ENCODE data around the gene DNAI1.

DNAI1 gene

DNA sequence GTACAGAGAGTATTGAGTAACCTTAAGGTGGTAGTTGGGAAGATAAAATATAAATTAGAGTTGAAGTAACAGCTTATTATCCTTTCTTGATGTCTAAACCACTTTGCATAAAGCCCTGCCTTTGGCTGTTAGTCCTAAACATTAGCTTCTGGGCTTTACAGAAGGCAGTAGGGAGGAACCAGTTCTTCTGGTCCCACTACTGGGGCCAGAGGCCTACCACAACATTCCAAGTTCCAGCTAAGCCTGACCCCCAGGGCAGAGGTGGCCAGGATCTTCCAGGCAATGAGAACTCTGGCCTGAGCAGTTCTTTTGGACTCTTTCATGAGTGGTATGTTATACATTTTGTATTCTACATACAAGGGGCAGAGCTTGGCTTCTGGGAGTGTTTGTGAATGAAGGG lies 26.1 kb downstream of the DNAI1 start:
- no peak overlapping the region for H3K27ac ChIP-seq
- no peak for DNase-seq (ENCODE audit: low read depth, low spot score)

- no peak for DNase-seq (ENCODE audit: low read depth, low spot score)
- H3K27ac ChIP-seq: no peak overlapping the region
Measured at GRCh38 chr9:34485822-34486221, 27.2 kb downstream of the DNAI1 start.

- DNase-seq (ENCODE audit: low read depth, low spot score): no peak
- H3K27ac ChIP-seq: no peak overlapping the region
Measured at GRCh38 chr9:34486572-34486971, 28.0 kb downstream of the DNAI1 start.

GRCh38 chr9:34490360-34490759 lies 31.8 kb downstream of the DNAI1 start:
- no peak for DNase-seq (ENCODE audit: low read depth, low spot score)
- no peak overlapping the region for H3K27ac ChIP-seq

- no peak overlapping the region for H3K27ac ChIP-seq
Measured at GRCh38 chr9:34490760-34491159, 32.2 kb downstream of the DNAI1 start.

DNA sequence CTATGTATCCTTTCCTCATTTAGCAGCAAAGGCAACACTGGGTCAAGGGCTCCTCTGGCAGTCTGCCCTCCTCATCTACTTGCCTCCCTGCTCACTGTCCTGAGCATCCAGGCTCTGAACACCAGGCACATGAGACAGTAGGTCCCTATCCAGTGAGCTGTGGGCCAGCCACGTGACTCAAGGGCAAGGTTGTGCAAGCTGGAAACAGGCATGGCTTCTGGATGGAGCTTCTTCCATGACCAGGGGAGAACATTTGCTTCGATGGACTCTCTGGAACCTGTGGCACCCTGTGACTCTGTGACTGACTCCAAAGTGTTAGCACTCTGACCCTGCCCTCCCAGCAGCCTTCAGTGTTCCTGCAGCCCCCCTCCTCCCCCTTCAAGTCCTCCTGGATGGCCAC lies 33.0 kb downstream of the DNAI1 start:
- H3K27ac ChIP-seq: no peak overlapping the region
- no peak for DNase-seq (ENCODE audit: low read depth, low spot score)

More at GRCh38 chr9:34490760-34491159, 32.2 kb downstream of the DNAI1 start:
- no peak for DNase-seq (ENCODE audit: low read depth, low spot score)

DNA sequence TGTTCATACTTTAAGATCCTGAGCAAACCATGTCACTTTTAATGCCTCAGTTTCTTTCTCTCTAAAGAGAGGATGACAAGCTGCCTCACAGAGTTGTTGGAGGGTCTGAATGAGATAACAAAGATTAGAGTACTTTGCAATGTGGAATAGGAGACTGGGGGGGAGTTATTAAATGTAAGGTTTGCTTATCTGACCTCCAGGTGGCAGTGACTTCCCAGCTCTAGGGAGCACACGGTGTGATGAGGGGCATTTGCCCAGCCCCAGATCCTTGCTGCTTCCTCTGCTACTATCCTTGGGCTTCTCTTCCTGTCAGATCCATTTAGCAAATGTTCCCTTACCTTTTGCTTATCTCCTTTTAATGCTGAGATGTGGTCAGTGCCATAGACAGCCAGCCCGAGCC lies 33.4 kb downstream of the DNAI1 start:
- no peak for DNase-seq (ENCODE audit: low read depth, low spot score)
- no peak overlapping the region for H3K27ac ChIP-seq

GRCh38 chr9:34493972-34494535 lies 35.4 kb downstream of the DNAI1 start:
- DNase-seq (ENCODE audit: low read depth, low spot score): no peak

DNA sequence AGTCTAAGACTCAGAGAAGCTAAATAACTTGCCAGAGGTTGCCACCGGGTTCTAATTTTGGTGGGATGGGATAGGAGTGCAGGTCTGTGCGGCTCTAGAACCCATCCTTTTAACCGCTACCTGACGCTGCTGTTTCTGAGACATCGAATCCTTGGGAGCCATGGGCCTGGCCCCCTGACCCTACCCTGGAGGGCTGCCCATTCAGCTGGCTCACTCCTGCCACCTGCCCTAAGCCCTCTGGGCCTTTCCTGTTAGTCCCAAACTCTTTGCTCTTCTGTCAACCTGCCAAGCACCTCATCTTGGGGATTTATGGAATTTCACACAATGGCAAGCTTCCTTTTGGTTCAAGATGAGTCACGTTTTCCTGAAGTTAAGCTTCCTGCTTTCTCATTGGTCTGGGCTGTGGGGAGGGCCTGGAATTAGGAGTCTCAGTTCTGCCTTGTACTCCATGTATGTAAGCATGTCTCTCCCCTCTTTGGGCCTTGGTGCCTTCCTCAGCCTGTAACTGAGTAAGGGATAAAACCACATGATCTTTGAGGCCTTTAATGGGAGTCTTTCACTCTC lies 37.6 kb downstream of the DNAI1 start:
- DNase-seq (ENCODE audit: low read depth, low spot score): no peak
- H3K27ac ChIP-seq: no peak overlapping the region

More at GRCh38 chr9:34493972-34494535, 35.4 kb downstream of the DNAI1 start:
- H3K27ac ChIP-seq: no peak overlapping the region

GRCh38 chr9:34498553-34498952 lies 39.9 kb downstream of the DNAI1 start:
- no peak overlapping the region for H3K27ac ChIP-seq
- DNase-seq (ENCODE audit: low read depth, low spot score): no peak

- H3K27ac ChIP-seq: no peak overlapping the region
- DNase-seq (ENCODE audit: low read depth, low spot score): no peak
Measured at GRCh38 chr9:34499076-34499475, 40.5 kb downstream of the DNAI1 start.

DNA sequence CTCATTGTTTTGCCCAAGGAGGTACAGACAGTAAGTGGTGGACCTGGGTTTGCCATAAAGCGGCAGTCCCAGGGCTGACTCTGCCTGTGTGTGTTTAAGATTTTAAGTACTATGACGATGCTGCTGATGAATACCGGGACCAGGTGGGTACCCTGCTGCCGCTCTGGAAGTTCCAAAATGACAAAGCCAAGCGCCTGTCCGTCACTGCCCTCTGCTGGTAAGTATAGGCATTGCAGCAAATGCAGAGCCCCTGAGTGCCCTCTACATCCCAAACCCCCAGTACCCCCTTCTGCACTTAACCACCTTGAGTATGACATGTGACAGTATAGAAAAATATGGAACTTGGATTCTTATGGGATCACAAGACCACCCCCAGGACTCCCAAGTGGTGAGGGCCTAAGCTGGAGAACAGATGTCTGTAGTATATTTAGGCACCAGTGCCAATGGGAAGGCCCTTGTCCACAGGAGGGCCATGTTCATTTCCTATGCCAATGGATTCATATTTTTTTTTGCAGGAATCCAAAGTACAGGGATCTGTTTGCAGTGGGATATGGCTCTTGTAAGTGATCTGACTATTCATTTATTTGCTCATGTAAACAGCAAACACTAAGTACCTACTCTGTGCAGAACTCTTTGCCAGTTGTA lies 42.1 kb downstream of the DNAI1 start:
- H3K27ac ChIP-seq: no peak overlapping the region
- no peak for DNase-seq (ENCODE audit: low read depth, low spot score)

DNA sequence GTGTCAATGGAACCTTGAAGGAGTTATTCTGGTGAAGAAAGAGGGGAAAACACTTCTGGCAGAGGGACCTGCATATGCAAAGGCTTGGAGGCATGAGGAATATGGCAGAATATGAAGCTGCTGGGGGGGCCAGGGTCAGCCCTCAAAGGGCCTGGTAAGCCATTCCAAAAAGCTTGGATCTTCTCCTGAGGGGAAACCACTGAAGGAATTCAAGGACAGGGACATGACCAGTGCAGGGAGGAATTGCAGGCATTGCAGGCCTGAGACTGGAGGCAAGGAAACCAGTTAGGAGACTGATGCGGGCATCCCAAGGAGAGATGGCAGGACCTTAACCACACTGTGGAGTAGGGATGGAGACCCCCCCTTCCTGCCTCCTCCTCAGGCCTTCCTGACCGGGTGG lies 42.8 kb downstream of the DNAI1 start:
- H3K27ac ChIP-seq: no peak overlapping the region
- DNase-seq (ENCODE audit: low read depth, low spot score): no peak

- no peak overlapping the region for H3K27ac ChIP-seq
- no peak for DNase-seq (ENCODE audit: low read depth, low spot score)
Measured at GRCh38 chr9:34501889-34502425, 43.4 kb downstream of the DNAI1 start.

DNA sequence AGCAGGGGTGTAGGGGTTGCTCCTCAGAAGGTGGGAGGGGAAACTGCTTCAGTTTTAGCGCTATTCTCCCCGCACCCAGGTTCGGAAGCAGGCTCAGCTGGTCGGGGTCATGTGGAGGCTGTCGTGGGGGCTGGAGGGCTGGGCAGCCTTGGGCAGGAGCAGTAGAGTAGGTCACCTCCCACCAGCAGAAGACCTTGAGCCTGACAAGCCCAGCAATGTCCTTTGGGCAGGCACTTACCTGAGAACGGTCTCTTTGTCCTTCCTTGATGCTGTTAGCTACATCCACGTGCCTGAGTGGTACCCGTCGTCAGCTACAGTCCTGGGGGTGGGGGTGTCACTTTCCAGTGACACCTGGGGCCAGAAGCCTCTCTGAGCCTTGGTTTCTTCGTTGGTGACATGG lies 43.9 kb downstream of the DNAI1 start:
- H3K27ac ChIP-seq: no peak overlapping the region
- no peak for DNase-seq (ENCODE audit: low read depth, low spot score)

DNA sequence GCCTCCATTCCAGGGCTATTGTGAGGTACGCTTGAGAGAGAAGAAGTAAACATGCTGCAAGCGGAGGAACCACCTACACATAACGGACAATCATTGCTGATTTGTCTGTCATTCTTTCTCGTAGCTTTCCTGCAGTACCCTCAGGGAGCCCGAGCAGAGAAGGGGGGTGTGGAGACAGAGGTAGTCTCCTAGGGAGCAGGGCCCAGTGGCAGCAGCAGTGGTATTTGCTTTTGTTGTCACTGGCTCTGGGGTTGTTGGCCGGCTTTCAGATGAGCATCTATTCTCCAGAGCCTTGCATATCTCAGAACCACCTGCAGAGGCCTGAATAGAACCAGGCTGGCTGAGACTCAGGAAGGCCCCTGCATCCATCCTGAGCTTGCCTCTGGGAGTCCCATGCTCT lies 44.3 kb downstream of the DNAI1 start:
- no peak overlapping the region for H3K27ac ChIP-seq

GRCh38 chr9:34503406-34503805 lies 44.8 kb downstream of the DNAI1 start:
- no peak overlapping the region for H3K27ac ChIP-seq
- no peak for DNase-seq (ENCODE audit: low read depth, low spot score)

More for the DNA sequence above, 44.3 kb downstream of the DNAI1 start:
- DNase-seq (ENCODE audit: low read depth, low spot score): no peak

GRCh38 chr9:34505370-34506120 lies 46.9 kb downstream of the DNAI1 start:
- DNase-seq (ENCODE audit: low read depth, low spot score): no peak
- H3K27ac ChIP-seq: no peak overlapping the region

DNA sequence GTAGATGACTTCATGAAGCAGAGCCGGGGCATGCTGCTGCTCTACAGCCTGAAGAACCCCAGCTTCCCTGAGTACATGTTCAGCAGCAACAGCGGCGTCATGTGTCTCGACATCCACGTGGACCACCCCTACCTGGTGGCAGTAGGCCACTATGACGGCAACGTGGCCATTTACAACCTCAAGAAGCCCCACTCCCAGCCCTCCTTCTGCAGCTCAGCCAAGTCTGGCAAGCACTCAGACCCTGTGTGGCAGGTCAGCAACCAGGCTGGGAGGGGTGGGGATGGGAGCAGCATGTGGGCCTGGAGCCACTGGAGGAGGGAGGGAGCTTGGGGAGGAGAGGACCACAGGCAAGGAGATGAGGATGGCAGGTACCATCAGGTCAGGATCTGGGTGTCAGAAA lies 48.0 kb downstream of the DNAI1 start:
- no peak overlapping the region for H3K27ac ChIP-seq
- no peak for DNase-seq (ENCODE audit: low read depth, low spot score)

GRCh38 chr9:34507556-34507955 lies 49.0 kb downstream of the DNAI1 start:
- DNase-seq (ENCODE audit: low read depth, low spot score): no peak
- H3K27ac ChIP-seq: no peak overlapping the region

- DNase-seq (ENCODE audit: low read depth, low spot score): no peak
- H3K27ac ChIP-seq: no peak overlapping the region
Measured at GRCh38 chr9:34507966-34508365, 49.4 kb downstream of the DNAI1 start.
